Measurements from ENCODE around the gene OXSR1.
"Not testable (repeated sequence)": the region's sequence is repeated elsewhere in the genome, so short reads cannot be mapped to it uniquely, and the experiment has no call there.

Gene OXSR1

GRCh38 chr3:38274864-38275649 is 109.7 kb downstream of the OXSR1 start:
- DNase-seq (ENCODE audit: low read depth) = no peak

GRCh38 chr3:38275658-38276057 is 110.3 kb downstream of the OXSR1 start:
- no peak for DNase-seq (ENCODE audit: low read depth)

- no peak for DNase-seq (ENCODE audit: low read depth)
These were observed 111.0 kb downstream of the OXSR1 start for GRCh38 chr3:38276081-38276916.

- no peak for DNase-seq (ENCODE audit: low read depth)
These were observed 111.7 kb downstream of the OXSR1 start for GRCh38 chr3:38276917-38277630.

DNA sequence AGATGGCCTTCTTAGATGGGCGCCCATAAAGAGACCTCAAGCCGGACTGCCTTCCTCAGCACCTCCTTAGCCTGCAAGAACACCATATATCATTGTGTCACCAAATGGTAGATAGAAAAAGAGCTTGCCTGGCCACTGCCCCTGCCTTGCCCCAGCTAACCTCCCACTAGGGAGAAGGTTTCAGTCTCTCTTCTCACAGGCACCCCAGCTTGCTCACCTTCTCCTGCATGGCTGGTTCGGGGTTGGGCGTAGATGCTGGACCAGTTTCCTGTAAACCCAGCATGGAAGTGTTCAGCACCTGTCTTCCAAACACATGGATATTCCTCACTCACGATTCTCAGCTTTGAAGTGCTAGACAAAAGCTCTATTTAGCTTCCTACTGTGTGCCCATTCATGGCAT is 113.5 kb downstream of the OXSR1 start:
- DNase-seq (ENCODE audit: low read depth) = no peak

DNA sequence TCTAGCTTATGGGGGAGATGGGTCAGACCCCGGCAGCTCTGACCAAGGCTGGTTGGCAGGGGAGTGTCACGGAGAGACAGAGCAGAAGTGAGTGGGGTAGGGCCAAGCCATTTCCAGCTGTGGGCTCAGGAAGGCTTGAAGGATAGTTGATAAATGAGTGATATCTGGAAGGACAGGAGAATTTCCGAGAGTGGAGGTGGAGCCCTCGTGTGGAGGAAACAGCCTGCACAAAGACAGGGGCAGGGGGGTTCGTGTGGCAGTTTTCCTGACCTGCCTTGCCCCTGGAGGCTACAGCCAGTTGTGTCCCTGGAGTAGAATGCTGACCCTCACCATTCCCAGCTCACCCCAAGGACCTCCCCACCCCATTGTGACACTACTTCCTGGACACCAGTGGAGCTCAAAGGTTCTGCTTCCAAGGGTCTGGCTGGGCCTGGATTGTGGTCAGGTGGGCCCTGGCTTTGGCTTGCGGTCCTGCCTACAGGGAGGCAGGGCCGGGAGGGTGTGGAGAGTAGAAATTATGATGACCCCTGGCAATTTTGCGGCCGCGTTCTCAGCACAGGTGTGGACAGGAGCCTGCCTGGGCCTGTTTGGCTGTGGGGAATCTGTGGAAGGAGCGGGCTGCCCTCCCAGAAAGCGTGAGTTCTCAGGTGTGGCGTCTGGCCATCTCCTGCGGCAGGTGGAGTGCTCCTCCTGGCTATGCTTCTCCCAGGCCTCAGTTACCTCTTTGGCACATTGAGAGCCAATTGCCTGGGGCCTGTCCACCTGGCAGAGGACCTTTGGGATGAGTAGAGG is 116.8 kb downstream of the OXSR1 start, which contains the start of gene SLC22A14:
SLC22A14 (plus strand) TSS at position 400 of the 792 bp plus-strand sequence. CDS start 23,733 bp downstream, outside the sequence.
- no peak for DNase-seq (ENCODE audit: low read depth)

- DNase-seq (ENCODE audit: low read depth) = no peak
These were observed 118.7 kb downstream of the OXSR1 start for GRCh38 chr3:38283810-38284755.

DNA sequence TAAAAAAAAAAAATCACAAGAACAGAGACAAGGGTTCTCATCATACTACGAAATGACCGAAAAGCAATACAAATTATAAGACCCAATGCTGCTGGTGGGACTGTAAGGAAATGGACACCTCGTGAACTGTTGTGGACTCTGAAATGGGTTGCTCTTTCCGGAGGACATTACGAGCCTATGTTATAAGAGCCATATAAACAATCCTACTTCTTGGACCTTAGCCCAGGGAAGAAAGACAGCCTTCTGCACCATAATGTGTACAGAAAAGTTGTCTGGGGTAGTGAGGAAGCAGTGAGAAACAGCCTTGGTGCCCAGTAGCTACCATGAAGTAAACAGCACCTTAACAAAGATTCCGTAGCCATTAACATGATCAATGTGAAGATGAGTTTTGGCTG is 119.4 kb downstream of the OXSR1 start:
- no peak for DNase-seq (ENCODE audit: low read depth)

DNA sequence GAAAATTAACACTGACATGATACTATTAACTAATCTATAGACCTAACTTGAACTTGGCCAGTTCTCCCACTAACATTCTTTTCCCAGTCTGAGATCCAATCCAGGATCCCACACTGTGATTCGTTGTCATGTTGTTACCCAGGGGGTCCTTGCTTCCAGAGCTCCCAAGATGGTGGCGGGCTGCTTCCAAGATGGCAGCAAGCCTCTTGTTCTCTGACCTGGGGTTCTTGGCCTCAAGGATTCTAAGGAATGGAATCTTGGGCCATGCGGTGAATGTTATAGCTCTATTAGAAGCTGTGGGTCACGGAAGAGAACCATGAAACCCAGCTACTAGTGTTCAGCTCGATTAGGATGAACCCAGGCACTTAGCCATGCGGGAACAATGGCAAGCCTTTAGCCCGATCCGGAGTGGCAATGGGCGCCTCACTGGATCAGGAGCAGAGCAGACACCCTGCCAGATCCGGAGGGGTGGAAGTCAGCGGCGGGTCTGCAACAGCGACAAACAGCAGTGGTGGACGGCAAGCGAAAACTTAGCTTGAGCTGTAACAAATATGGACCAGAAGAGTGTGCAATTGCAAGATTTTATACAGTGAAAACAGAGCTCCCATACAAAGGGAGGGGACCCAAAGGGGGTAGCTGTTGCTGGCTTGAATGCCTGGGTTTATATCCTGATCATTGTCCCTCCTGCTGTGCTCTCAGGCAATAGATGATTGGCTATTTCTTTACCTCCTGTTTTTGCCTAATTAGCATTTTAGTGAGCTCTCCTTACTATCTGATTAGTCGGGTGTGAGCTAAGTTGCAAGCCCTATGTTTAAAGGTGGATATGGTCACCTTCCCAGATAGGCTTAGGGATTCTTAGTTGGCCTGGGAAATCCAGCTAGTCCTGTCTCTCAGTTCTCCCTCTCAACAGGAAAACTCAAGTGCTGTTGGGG is 124.2 kb downstream of the OXSR1 start:
- not testable (repeated sequence) for DNase-seq (ENCODE audit: low read depth)

DNA sequence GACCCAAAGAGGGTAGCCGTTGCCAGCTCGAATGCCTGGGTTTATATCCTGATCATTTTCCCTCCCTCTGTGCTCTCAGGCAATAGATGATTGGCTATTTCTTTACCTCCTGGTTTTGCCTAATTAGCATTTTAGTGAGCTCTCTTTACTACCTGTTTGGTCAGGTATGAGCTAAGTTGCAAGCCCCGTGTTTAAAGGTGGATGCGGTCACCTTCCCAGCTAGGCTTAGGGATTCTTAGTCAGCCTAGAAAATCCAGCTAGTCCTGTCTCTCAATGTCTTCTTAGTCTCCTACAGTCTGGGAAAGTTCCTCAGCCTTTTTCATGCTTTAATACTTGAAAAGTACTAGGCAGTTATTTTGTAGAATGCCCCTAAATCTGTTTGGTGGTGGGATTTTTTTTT is 131.7 kb downstream of the OXSR1 start:
- DNase-seq (ENCODE audit: low read depth) = not testable (repeated sequence)

- no peak for DNase-seq (ENCODE audit: low read depth)
These were observed 132.2 kb downstream of the OXSR1 start for GRCh38 chr3:38297537-38297936.

GRCh38 chr3:38297947-38298711 is 132.8 kb downstream of the OXSR1 start:
- no peak for DNase-seq (ENCODE audit: low read depth)
